HEK293T (cell line): Measurements from ENCODE around the gene GJD2.

ENCODE experiments used
- FOXM1 ChIP-seq: fragments of 450-650 bp; IDR thresholded peaks from 2 replicates; pipeline ENCODE4 v1.6.1; 2017; ENCODE audit warnings: mild to moderate bottlenecking, borderline replicate concordance
- HDGF ChIP-seq: fragments of 450-650 bp; IDR thresholded peaks from 2 replicates; pipeline ENCODE4 v1.6.1; 2017; ENCODE audit warnings: antibody characterized with exemption, borderline replicate concordance
- LEF1 ChIP-seq: fragments of 450-650 bp; IDR thresholded peaks from 2 replicates; pipeline ENCODE4 v1.6.1; 2017; ENCODE audit warnings: mild to moderate bottlenecking, borderline replicate concordance
- SUZ12 ChIP-seq: fragments of 450-650 bp; IDR thresholded peaks from 2 replicates; pipeline ENCODE4 v1.6.1; 2016; ENCODE audit warnings: mild to moderate bottlenecking

DNA sequence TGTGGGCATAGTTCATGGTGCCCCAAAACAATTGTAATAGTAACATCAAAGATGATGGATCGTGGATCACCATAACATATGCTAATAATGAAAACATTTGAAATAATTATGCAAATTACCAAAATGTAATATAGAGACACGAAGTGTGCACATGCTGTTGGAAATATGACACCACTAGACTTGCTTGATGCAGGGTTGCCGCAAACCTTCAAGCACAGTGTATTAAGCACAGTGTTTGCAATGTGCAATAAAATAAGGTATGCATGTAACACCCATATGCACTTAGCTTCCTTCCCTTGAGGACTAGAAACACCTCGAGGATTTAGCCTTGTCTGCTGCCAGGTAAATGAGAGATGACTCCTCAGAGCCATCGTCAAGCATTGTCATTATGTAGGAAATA, 10.9 kb upstream of the GJD2 start:
- TF ChIP-seq FOXM1 (no peak), SUZ12 (no peak), HDGF (no peak), LEF1 (no peak)
